Measurements from ENCODE around the gene INPP5D.

GRCh38 chr2:233164128-233164635, 104.0 kb downstream of the INPP5D start:
- TF ChIP-seq, protein P1, sequence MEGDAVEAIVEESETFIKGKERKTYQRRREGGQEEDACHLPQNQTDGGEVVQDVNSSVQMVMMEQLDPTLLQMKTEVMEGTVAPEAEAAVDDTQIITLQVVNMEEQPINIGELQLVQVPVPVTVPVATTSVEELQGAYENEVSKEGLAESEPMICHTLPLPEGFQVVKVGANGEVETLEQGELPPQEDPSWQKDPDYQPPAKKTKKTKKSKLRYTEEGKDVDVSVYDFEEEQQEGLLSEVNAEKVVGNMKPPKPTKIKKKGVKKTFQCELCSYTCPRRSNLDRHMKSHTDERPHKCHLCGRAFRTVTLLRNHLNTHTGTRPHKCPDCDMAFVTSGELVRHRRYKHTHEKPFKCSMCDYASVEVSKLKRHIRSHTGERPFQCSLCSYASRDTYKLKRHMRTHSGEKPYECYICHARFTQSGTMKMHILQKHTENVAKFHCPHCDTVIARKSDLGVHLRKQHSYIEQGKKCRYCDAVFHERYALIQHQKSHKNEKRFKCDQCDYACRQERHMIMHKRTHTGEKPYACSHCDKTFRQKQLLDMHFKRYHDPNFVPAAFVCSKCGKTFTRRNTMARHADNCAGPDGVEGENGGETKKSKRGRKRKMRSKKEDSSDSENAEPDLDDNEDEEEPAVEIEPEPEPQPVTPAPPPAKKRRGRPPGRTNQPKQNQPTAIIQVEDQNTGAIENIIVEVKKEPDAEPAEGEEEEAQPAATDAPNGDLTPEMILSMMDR (IDR thresholded peaks at IDR 0.05) = no peak
- TF ChIP-seq POLR2AphosphoS5 (IDR thresholded peaks at IDR 0.05) = no peak
